PC-9 (cell line): ENCODE data around the gene CARHSP1.

Experiments used
- EZH2 ChIP-seq: fragments of 200-600 bp; sonication (generic); IDR thresholded peaks from 2 replicates; pipeline ENCODE4 v1.8.0; 2017; ENCODE audit warnings: antibody characterized with exemption, low read depth
- TF ChIP-seq, protein P1 (sequence below): fragments of 200-600 bp; sonication (generic); conservative IDR thresholded peaks from 2 replicates; pipeline ENCODE4 v1.6.1; 2017; ENCODE audit warnings: mixed run types, antibody characterized with exemption, mild to moderate bottlenecking, moderate library complexity

DNA sequence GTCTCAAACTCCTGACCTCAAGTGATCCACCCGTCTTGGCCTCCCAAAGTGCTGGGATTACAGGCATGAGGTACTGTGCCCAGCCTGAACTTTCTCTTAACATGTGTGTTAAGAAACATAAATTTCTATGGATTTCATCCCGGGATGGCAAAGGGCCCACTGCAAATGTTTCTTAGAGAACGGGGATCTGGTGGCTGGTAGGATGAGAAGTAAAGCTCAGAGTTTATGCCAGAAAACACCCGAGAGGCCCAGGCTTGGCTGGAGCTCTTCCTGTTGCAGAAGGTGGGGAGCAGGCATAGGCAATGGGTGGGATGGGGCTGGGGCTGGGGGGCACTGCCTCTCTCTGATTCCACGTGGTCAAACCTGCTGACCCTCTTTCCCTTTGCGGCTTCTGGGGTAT, 5.6 kb upstream of the CARHSP1 start:
- TF ChIP-seq, protein P1, sequence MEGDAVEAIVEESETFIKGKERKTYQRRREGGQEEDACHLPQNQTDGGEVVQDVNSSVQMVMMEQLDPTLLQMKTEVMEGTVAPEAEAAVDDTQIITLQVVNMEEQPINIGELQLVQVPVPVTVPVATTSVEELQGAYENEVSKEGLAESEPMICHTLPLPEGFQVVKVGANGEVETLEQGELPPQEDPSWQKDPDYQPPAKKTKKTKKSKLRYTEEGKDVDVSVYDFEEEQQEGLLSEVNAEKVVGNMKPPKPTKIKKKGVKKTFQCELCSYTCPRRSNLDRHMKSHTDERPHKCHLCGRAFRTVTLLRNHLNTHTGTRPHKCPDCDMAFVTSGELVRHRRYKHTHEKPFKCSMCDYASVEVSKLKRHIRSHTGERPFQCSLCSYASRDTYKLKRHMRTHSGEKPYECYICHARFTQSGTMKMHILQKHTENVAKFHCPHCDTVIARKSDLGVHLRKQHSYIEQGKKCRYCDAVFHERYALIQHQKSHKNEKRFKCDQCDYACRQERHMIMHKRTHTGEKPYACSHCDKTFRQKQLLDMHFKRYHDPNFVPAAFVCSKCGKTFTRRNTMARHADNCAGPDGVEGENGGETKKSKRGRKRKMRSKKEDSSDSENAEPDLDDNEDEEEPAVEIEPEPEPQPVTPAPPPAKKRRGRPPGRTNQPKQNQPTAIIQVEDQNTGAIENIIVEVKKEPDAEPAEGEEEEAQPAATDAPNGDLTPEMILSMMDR = no peak
- TF ChIP-seq EZH2 = no peak
